GM23338 (cell line): ENCODE data around the gene AOAH.

ENCODE experiments used
- CREB1 ChIP-seq: fragments of 250-450 bp; sonication (Bioruptor Pico); IDR thresholded peaks from 2 replicates; pipeline ENCODE4 v1.5.0; 2020; ENCODE audit warnings: low read depth, mild to moderate bottlenecking, moderate library complexity
- CTCF ChIP-seq, 2 experiments: fragments of 200-600 bp in 1 of 2; sonication (generic) in 1 of 2; conservative IDR thresholded peaks; 2 replicates each; pipeline versions ENCODE4 v1.5.1 to v1.6.1; 2016 to 2017; ENCODE audit warnings: antibody characterized with exemption in 2 of 2, low read depth in 2 of 2, mild to moderate bottlenecking in 2 of 2, moderate library complexity in 1 of 2
- EZH2 ChIP-seq: fragments of 200-600 bp; sonication (generic); IDR thresholded peaks from one replicate; pipeline ENCODE4 v1.8.0; 2017; ENCODE audit warnings: antibody characterized with exemption, mild to moderate bottlenecking, low read depth; ENCODE audit not compliant: unreplicated experiment
- EZH2phosphoT487 ChIP-seq: fragments of 200-600 bp; sonication (generic); IDR thresholded peaks from one replicate; pipeline ENCODE4 v1.8.1; 2018; ENCODE audit warnings: antibody characterized with exemption; ENCODE audit not compliant: unreplicated experiment
- JUNB ChIP-seq: IDR thresholded peaks from one replicate; pipeline ENCODE4 v1.6.1; 2016; ENCODE audit warnings: antibody characterized with exemption; ENCODE audit not compliant: unreplicated experiment
- POLR2AphosphoS5 ChIP-seq: IDR thresholded peaks from 2 replicates; pipeline ENCODE4 v1.6.1; 2016; ENCODE audit warnings: antibody characterized with exemption, low read depth
- REST ChIP-seq: IDR thresholded peaks from one replicate; pipeline ENCODE4 v1.6.1; 2018; ENCODE audit warnings: antibody characterized with exemption; ENCODE audit not compliant: unreplicated experiment
- ZNF462 ChIP-seq: fragments of 250-450 bp; sonication (Bioruptor Pico); IDR thresholded peaks from 2 replicates; pipeline ENCODE4 v1.5.0; 2020; ENCODE audit warnings: mild to moderate bottlenecking, moderate library complexity

GRCh38 chr7:36761835-36762234, 37.5 kb upstream of the AOAH start:
- TF ChIP-seq CTCF (conservative IDR thresholded peaks at IDR 0.05; ENCODE audit: low read depth in 2 of 2), result no peak
- no peak for TF ChIP-seq EZH2
- no peak for TF ChIP-seq REST
- no peak for TF ChIP-seq JUNB
- TF ChIP-seq EZH2phosphoT487, result no peak
- no peak for TF ChIP-seq CREB1
- no peak for TF ChIP-seq ZNF462 (CRISPR knock-in tag)
- TF ChIP-seq POLR2AphosphoS5, result no peak
